Activated CD4-positive, alpha-beta T cell treated with anti-CD3 and anti-CD28 coated beads, Interleukin-2, amount 50 U/mL, for 4 hours (primary cell): Measurements from ENCODE around the gene ASB3.
"Not testable (repeated sequence)": the region's sequence is repeated elsewhere in the genome, so short reads cannot be mapped to it uniquely, and the experiment has no call there.

Experiments used
- DNase-seq, 2 experiments: peaks; one replicate each; pipeline ENCODE4 v3.0.0-alpha.2; 2020

ASB3 gene

DNA sequence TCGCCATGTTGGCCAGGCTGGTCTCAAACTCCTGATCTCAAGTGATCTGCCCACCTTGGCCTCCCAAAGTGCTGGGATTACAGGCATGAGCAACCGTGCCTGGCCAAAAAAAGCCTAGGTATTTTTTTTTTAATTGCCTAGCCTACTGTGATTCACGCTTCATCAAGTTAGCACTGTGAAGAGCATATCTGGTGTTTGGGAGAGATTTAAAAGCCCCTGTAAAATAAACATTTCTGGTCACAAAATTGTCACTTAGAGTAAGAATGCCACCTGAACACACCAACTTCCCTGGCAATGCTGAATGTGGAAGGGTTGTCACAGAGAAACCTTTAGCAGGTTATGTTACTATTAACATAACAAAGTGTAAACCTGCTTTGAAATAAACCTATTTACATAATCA lies 58.8 kb downstream of the ASB3 start:
- no peak for DNase-seq

GRCh38 chr2:53725662-53726061 lies 61.1 kb downstream of the ASB3 start:
- no peak for DNase-seq

DNA sequence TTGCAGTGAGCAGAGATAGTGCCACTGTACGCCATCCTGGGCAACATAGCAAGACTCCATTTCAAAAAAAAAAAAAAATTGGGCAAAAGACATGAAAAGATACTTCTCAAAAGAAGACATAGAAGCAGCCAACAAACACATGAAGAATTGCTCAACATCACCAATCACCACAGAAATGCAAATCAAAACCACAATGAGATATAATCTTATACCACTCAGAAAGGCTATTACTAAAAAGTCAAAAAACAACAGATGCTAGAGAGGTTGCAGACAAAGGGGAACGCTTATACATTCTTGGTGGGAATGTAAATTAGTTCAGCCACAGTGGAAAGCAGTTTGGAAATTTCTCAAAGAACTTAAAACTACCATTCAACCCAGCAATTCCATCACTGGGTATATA lies 62.2 kb downstream of the ASB3 start:
- DNase-seq: no peak

DNA sequence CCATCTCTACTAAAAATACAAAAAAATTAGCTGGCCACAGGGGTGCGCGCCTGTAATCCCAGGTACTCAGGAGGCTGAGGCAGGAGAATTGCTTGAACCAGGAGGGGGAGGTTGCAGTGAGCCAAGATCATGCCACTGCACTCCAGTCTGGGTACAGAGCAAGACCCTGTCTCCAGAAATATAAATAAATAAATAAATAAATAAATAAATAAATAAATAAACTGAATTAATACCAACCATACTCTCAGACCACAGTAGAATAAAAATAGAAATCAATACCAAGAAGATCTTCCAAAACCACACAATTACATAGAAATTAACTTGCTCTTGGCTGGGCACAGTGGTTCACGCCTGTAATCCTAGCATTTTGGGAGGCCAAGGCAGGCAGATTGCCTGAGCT lies 65.8 kb downstream of the ASB3 start:
- not testable (repeated sequence) for DNase-seq

DNA sequence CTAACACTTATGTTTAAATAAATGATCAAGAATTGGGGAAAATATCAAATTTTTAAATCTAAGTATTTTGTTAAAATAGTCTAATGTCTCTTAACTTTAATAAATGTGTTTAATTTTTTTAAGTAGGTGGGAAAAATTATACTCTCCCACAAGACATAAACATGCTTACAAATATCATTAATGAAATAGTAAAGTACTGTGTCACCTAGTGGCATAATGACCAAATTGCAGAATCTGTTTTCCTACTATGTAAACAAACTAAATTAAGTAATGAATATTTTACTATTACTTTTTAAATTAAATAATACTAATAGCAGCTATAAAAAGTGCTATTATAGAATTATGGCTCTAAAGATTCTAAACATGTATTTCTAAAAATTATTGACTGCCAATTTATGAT lies 71.2 kb downstream of the ASB3 start:
- no peak for DNase-seq

DNA sequence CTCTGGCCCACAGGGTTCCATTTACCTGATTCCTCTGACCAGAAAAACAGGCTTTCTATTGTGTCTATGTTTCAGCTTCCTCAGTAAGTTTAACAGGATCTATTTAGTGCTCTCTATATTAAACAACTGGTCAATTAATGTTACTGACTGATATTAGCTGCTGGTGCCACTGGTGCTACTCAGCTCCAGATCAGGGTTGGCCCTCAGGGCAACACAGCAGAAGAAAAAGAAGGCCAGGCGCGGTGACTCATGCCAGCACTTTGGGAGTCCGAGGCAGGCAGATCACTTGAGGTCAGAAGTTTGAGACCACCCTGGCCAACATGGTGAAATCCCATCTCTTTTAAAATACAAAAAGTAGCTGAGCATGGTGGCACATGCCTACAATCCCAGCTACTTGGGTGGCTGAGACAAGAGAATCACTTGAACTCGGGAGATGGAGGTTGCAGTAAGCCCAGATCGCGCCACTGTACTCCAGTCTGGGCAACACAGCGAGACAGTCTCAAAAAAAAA lies 75.4 kb downstream of the ASB3 start:
- no peak for DNase-seq

DNA sequence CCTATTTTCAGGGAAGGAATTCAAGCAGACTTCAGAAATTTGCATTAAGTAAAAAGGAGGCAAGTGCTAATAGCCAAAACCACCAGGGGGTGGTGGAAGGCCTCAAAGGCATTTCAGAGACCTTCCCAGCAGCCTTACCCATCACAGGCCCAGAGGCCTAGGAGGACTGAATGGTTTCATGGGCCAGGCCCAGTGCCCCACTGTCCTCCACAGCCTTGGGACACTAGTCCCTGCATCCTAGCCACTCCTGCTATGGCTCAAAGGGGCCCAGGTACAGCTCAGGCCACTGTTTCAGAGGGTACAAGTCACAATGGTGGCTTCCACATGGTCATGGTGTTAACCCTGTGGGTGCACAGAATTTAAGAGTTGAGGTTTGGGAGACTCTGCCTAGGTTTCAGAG lies 77.8 kb downstream of the ASB3 start:
- DNase-seq: no peak

DNA sequence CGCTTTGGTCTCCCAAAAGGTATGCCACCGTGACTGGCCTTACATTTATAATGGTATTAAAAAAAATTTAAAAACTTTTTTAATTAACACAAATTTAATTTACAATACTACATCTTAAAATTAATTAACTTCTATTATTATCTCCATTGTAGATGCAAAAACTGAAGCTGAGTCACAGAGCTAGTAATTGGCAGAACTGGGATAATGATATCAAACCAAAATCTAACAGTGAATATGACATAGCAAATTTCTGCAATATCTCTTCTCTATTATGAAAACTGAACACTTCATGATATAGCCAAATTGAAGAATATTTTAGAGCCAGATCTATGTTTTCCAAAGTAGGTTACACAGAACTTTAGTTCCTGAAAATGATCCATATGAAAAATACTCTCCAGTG lies 85.5 kb downstream of the ASB3 start:
- no peak for DNase-seq

DNA sequence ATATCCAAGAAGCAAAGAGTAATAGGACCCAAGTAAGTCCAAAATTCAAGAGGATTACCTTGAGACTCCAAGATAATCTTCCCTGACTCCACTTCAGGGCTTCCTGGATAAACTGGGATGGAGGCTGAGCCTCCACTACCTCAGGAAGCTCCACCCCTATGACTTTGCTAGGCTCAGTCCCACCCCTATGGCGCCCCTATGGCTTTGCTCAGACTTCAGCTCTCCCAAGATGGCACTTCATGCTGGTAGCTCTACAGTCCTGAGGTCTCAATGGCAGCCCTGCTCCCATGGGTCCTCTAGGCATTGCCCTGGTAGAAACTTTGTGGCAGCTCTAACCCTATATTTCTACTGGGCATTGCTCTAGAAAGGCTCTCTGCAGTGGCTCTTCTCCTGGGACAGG lies 89.1 kb downstream of the ASB3 start:
- no peak for DNase-seq

- DNase-seq: no peak
Measured at GRCh38 chr2:53697092-53697491, 89.7 kb downstream of the ASB3 start.

GRCh38 chr2:53695575-53695974 lies 91.2 kb downstream of the ASB3 start:
- no peak for DNase-seq

DNA sequence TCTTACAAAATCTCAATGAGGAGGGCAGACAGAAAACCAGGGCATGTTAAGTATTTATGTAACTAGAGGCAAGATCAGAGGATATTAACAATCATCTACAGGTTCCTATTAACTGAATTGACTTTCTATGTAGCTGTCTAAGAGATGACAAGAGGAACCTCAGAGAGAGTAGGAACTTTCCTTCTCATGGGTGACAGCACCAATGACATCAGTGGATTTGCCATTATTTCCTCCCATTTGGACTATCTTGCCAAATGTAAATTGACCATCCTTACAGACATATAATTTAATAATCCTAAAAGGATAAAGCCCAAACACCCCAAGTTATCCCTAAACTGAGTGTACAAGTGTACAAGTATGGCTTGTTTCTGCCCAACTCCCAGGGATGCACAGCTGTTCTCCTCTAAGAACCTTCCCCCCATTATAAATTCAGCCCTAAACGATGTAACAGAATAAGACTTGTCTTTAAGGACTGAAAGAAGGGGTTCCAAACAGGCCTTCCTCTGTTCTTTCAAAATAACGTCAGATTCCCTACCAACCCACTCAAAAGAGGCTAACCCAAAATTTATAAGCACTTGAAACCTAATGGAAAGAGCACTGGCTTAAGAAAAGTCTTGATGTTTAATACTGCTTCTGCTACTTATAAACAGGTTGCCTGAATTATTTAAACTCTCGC lies 92.5 kb downstream of the ASB3 start:
- DNase-seq: no peak

DNA sequence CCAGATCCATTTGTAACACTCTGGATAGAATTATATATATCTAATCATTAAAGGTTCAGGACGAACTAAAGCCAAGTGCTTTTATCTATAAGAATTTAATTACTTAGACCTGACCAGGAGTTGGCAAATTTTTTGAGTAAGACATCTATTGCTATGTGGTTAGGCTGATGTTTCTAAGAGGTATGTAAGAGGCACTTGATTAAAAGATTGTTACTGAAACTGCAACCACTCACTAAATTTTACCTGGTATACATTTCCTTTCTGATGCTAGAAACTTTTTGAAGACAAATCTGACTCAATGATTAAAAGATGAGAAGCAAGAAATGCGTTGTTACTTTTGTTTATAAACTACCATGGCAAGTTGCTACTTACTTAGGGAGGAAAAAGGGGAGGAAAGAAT lies 95.9 kb downstream of the ASB3 start:
- DNase-seq: no peak

DNA sequence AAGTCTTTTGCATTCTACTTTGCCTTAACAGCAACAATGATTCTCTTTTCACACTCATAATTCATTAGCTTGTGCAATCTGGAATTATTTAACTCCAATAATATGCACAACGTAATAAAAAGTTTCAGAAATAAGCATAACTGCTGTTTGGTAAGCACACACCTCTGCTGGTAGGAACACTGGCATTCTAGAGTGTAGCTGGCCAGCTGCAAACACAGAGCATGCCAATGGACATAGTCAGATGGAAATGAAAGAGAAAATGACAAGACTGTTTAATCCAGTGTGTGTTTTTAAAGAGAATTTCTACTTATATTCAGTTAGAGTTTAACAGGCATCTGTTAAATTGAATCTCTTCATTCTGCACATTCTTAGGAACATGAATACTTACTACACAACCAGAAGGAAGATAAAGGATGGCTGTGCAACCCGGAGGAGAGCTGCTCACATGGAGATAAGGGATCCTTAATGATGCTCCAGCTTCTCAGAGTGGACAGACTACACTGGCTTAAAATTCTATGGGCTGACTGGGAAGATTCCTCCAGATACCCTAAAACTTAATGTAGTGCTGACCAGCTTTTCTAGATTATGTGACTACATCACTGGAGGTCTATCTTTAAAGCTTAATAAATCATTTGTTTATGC lies 113.8 kb downstream of the ASB3 start:
- no peak for DNase-seq

- DNase-seq: no peak
Measured at GRCh38 chr2:53670331-53670730, 116.4 kb downstream of the ASB3 start.

- DNase-seq: no peak
Measured at GRCh38 chr2:53668624-53669026, 118.1 kb downstream of the ASB3 start.

GRCh38 chr2:53667130-53667529 lies 119.6 kb downstream of the ASB3 start:
- not testable (repeated sequence) for DNase-seq

- DNase-seq: no peak
Measured at GRCh38 chr2:53660886-53661285, 125.9 kb downstream of the ASB3 start.

GRCh38 chr2:53658474-53658873 lies 128.3 kb downstream of the ASB3 start:
- DNase-seq: not testable (repeated sequence)

DNA sequence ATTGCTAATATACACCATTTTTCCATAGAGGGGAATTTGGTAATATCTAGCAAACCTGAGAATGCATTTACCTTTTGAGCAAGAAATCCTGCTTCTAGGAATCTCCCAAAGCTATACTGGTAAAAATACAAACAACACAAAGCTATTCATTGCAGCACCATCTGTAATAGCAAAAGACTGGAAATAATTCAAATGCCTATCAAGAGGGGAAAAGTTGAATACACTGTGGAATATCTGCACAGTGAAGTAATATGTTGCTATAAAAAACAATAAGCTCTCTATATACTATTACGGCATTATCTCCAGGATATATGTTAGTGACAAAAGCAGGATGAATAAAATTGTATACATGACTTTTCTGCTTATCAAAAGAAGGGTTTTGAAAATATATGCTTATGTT lies 131.5 kb downstream of the ASB3 start:
- DNase-seq: no peak

DNA sequence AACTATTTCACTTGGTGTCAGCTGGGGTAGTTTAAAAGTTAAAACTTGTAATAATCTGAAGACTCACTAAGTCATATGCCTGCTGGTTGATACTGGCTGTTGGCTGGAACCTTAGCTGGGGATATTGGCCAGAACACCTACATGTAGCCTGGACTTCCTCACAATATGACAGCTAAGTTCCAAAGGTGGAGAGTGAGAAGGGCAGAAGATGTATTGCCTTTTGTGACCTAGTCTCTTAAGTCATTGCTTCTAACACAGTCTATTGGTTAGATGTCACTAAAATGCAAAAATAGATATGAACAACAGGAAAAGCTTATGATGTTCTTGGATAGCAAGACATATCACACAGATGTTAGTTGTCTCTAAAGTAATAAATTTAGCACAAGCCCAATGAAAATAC lies 132.4 kb downstream of the ASB3 start:
- no peak for DNase-seq

GRCh38 chr2:53652131-53652530 lies 134.6 kb downstream of the ASB3 start:
- DNase-seq: no peak

GRCh38 chr2:53646788-53647187 lies 140.0 kb downstream of the ASB3 start:
- DNase-seq: no peak

DNA sequence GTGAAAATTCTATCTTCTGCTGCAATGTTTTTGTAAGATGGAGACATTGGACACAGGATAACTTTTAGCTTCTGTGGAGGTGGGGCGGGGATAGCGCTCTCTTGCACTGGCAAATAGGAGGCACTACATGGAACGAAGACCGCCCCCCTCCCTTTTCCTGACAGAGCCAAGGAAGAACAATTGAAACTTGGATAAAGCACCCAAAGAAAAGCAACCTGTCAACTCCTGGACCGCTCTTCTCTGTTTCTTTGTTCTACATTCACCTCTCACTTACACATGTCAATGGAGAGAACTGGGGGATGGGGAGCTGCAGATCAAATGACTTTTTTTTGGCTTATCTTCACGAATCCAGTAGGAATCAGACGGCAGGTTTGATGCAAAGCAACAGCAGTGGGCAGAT lies 145.5 kb downstream of the ASB3 start:
- DNase-seq: no peak

DNA sequence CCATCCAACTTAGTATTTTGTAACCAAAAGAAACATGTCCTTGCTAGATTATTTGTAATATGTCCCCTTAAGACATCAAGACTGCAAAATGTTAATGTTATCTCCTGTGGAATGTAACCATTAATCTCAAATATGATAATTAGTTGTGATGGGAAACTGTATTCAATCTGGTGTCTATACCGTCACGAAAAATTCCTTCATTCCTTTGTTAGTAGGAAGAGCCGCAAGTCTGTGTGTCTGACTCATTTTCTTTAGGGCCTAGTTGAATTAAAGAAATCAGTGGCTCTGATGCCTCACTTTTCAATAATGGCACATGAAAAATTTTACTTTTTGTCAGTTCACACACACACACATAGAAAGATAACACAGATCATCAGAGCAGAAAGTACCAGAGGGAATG lies 146.3 kb downstream of the ASB3 start:
- DNase-seq: no peak
